ENCODE results near the gene STXBP2. TPM values are rescaled to one million over a fixed set of nuclear protein-coding genes. Genes with fewer than 3 reads are reported as not detected.
A peak's percentile ranks its signal among the peaks of the same experiment; 100 is the strongest.
"Not testable (repeated sequence)": the region's sequence is repeated elsewhere in the genome, so short reads cannot be mapped to it uniquely, and the experiment has no call there.

The STXBP2 gene
- total RNA-seq, 1 donor from 2014 or later: 200 TPM

DNA sequence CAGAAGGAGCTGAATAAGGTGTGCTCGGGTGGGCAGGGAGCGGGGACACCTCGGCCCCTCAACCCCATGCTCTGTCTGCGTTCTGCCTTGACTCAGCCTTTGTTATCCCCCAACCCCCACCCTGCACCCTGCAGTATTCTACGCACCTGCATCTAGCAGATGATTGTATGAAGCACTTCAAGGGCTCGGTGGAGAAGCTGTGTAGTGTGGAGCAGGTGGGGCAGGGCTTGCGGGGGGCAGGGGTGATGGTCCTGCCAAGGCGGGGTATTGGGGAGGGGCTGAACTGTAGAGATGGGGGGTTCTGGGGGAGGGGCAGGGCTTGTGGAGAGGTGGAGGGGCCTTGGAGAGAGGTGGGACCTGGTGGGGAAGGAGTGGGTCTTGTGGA is 6.1 kb downstream of the STXBP2 start:
- Histone ChIP-seq H3K27ac (no peak overlapping the region), H3K4me1 (peaks cover 16% of the 10 kb centered on the region), H3K36me3 (peaks cover 43% of the 10 kb centered on the region), H3K9me3 (no peaks in the 10 kb centered on the region), H3K27me3 (ENCODE audit: low read depth) (no peaks in the 10 kb centered on the region), H3K4me3 (no peak overlapping the region)
- intact Hi-C loops (cut with DNase I): no loop called here
- ATAC-seq (no peak), DNase-seq (no peak)
- no peak for TF ChIP-seq CTCF (IDR thresholded peaks at IDR 0.05)

GRCh38 chr19:7643629-7644549 is 7.0 kb downstream of the STXBP2 start:
- H3K27ac ChIP-seq; H3K27me3 ChIP-seq (ENCODE audit: low read depth); H3K4me1 ChIP-seq; intact Hi-C loops (cut with DNase I); DNase-seq; H3K4me3 ChIP-seq; ATAC-seq; H3K9me3 ChIP-seq: not testable (repeated sequence)
- H3K36me3 ChIP-seq: peaks cover 43% of the 10 kb centered on the region

- no peaks in the 10 kb centered on the region for H3K9me3 ChIP-seq
- no peak overlapping the region for H3K4me3 ChIP-seq
- no peak overlapping the region for H3K27ac ChIP-seq
- TF ChIP-seq CTCF (IDR thresholded peaks at IDR 0.05): no peak
- intact Hi-C loops (cut with DNase I): no loop called here
- H3K36me3 ChIP-seq: peaks cover 43% of the 10 kb centered on the region
- DNase-seq (no peak), ATAC-seq (no peak)
- peaks cover under 1% of the 10 kb centered on the region for H3K4me1 ChIP-seq
- H3K27me3 ChIP-seq (ENCODE audit: low read depth): no peaks in the 10 kb centered on the region
Measured at GRCh38 chr19:7644550-7644877, 7.6 kb downstream of the STXBP2 start.

GRCh38 chr19:7645163-7645562 is 8.3 kb downstream of the STXBP2 start:
- no peak for TF ChIP-seq CTCF (IDR thresholded peaks at IDR 0.05)
- Histone ChIP-seq H3K4me3 (no peak overlapping the region), H3K4me1 (no peaks in the 10 kb centered on the region), H3K9me3 (no peaks in the 10 kb centered on the region), H3K27me3 (ENCODE audit: low read depth) (no peaks in the 10 kb centered on the region), H3K36me3 (peaks cover 43% of the 10 kb centered on the region), H3K27ac (no peak overlapping the region)
- ATAC-seq (peak; percentile 34 to 46), DNase-seq (no peak)
- intact Hi-C loops (cut with DNase I): no loop called here

DNA sequence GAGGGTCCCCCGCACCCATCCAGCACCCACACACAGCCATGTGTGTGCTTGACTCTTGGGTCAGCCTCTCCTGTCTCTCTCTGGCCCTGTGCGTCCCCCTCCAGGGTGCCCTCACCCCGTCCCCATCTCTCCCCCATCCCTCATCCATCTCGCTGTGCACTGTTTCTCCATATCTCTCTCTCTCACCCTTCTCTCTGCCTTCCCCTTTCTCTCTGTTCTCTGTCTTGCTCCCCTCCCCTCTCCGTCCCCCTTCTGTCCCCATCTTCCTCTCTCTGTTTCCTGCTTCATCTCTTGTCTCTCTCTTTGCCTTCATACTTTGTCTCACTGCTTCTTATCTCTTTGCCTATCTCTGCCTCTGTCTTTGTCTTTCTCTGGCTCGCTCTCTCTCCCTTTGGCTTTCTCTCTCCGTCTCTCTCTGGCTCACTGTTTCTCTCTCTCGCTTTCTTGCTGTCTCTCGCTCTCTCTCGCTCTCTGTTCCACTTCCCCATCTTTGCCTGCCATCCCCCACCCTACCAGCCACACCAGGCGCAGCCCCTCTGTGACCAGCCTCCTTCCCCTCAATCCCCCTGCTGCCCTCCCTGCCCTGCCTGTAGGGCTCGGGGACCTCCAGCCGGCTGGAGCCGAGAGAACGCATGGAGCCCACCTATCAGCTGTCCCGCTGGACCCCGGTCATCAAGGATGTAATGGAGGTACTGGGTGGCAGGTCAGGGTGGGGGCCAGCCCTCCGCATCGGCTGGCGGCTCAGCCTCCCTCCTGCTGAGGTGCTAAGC is 8.9 kb downstream of the STXBP2 start:
- Histone ChIP-seq H3K4me1 (no peaks in the 10 kb centered on the region), H3K9me3 (no peaks in the 10 kb centered on the region), H3K36me3 (peaks cover 40% of the 10 kb centered on the region), H3K27ac (no peak overlapping the region), H3K4me3 (no peak overlapping the region), H3K27me3 (ENCODE audit: low read depth) (no peaks in the 10 kb centered on the region)
- TF ChIP-seq CTCF (IDR thresholded peaks at IDR 0.05): no peak
- ATAC-seq (no peak), DNase-seq (no peak)
- intact Hi-C loops (cut with DNase I): no loop called here

- no peak for TF ChIP-seq CTCF (IDR thresholded peaks at IDR 0.05)
- intact Hi-C loops (cut with DNase I): no loop called here
- DNase-seq: no peak
- Histone ChIP-seq H3K27me3 (ENCODE audit: low read depth) (no peaks in the 10 kb centered on the region), H3K27ac (no peak overlapping the region), H3K4me1 (no peaks in the 10 kb centered on the region), H3K36me3 (peaks cover 38% of the 10 kb centered on the region), H3K9me3 (no peaks in the 10 kb centered on the region), H3K4me3 (no peak overlapping the region)
- no peak for ATAC-seq
Measured at GRCh38 chr19:7646426-7646700, 9.5 kb downstream of the STXBP2 start.
